HFFc6 (cell line): ENCODE data around the gene LRP2. TPM values are rescaled to one million over a fixed set of nuclear protein-coding genes. Genes with fewer than 3 reads are reported as not detected.

ENCODE experiments used
- DNase-seq: peaks from one replicate; pipeline ENCODE4 v3.0.0-alpha.2; 2018
- H3K27ac Mint-ChIP-seq: 2 replicates; pipeline ENCODE4 v1.8.0; 2020; ENCODE audit warnings: mild to moderate bottlenecking, mixed read lengths
- H3K27me3 Mint-ChIP-seq: 2 replicates; pipeline ENCODE4 v1.8.0; 2021; ENCODE audit warnings: mild to moderate bottlenecking, moderate library complexity, mixed read lengths; ENCODE audit not compliant: insufficient read depth
- H3K36me3 Mint-ChIP-seq: 2 replicates; pipeline ENCODE4 v1.8.0; 2021; ENCODE audit warnings: low read depth, mixed read lengths
- H3K4me1 Mint-ChIP-seq: 2 replicates; pipeline ENCODE4 v1.8.0; 2020; ENCODE audit warnings: low read depth, mixed read lengths
- H3K4me3 Mint-ChIP-seq: 2 replicates; pipeline ENCODE4 v1.8.0; 2020; ENCODE audit warnings: mild to moderate bottlenecking, moderate library complexity, mixed read lengths
- H3K9me3 Mint-ChIP-seq: 2 replicates; pipeline ENCODE4 v1.8.0; 2020; ENCODE audit warnings: mild to moderate bottlenecking, mixed read lengths
- total RNA-seq, 6 experiments: library from RNA; stranded (reverse); fragmentation: NEBNext Ultra II Directional; extraction: Animal tissue kit (Norgen Biotek cat#: 25700); gene quantifications; 2 replicates in 1 of 6; 3 replicates in 5 of 6; pipeline ENCODE4 v1.2.3, GENCODE V29; 2021
- TF ChIP-seq, protein P1 (sequence below): fragments of 200-600 bp; sonication (generic); IDR thresholded peaks from 2 replicates; pipeline ENCODE4 v1.5.0; 2021; ENCODE audit warnings: antibody characterized with exemption, mild to moderate bottlenecking

The LRP2 gene
- total RNA-seq, 6 experiments from 2014 or later, result not detected

- Mint-ChIP-seq H3K9me3 (no peaks in the 10 kb centered on the region), H3K4me1 (no peaks in the 10 kb centered on the region), H3K27me3 (peaks cover 2% of the 10 kb centered on the region), H3K36me3 (no peaks in the 10 kb centered on the region), H3K27ac (no peak overlapping the region), H3K4me3 (no peak overlapping the region)
- DNase-seq, result peak; percentile 19
- TF ChIP-seq, protein P1, sequence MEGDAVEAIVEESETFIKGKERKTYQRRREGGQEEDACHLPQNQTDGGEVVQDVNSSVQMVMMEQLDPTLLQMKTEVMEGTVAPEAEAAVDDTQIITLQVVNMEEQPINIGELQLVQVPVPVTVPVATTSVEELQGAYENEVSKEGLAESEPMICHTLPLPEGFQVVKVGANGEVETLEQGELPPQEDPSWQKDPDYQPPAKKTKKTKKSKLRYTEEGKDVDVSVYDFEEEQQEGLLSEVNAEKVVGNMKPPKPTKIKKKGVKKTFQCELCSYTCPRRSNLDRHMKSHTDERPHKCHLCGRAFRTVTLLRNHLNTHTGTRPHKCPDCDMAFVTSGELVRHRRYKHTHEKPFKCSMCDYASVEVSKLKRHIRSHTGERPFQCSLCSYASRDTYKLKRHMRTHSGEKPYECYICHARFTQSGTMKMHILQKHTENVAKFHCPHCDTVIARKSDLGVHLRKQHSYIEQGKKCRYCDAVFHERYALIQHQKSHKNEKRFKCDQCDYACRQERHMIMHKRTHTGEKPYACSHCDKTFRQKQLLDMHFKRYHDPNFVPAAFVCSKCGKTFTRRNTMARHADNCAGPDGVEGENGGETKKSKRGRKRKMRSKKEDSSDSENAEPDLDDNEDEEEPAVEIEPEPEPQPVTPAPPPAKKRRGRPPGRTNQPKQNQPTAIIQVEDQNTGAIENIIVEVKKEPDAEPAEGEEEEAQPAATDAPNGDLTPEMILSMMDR, result peak; percentile 94
Measured at GRCh38 chr2:169131587-169132512, 230.5 kb downstream of the LRP2 start.

GRCh38 chr2:169129703-169130243 lies 232.6 kb downstream of the LRP2 start:
- Mint-ChIP-seq H3K4me3 (no peak overlapping the region), H3K27ac (no peak overlapping the region), H3K36me3 (no peaks in the 10 kb centered on the region), H3K9me3 (no peaks in the 10 kb centered on the region), H3K4me1 (no peaks in the 10 kb centered on the region), H3K27me3 (peaks cover 2% of the 10 kb centered on the region; the same call in 1 of the 2 replicates)
- DNase-seq, result no peak
- TF ChIP-seq, protein P1, result no peak

DNA sequence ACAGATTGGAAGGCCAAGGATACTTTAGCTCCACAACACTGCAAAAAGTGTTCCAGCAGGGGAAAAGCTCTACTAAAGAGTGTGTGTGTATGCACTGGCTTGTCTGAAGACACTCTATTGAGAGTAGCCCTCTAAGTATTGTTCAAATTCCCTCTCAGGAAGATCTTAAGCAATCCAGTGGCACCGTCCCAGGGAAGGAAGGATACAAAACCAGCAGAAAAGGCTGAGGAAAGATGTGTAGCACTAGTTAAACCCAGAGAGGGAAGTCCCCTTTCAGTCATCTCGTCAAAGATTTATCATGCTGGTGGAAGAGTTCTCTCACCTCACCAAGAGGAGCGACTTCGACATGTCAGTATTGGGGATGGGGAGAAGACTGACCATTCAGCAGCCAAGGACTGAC lies 242.5 kb downstream of the LRP2 start:
- Mint-ChIP-seq H3K27ac (no peak overlapping the region), H3K4me1 (no peaks in the 10 kb centered on the region), H3K36me3 (no peaks in the 10 kb centered on the region), H3K4me3 (no peak overlapping the region), H3K27me3 (peaks cover 1% of the 10 kb centered on the region; the same call in 1 of the 2 replicates), H3K9me3 (no peaks in the 10 kb centered on the region)
- TF ChIP-seq, protein P1, result no peak
- no peak for DNase-seq

GRCh38 chr2:169119123-169119760 lies 243.1 kb downstream of the LRP2 start:
- Mint-ChIP-seq H3K36me3 (no peaks in the 10 kb centered on the region), H3K4me3 (no peak overlapping the region), H3K4me1 (no peaks in the 10 kb centered on the region), H3K9me3 (no peaks in the 10 kb centered on the region), H3K27ac (no peak overlapping the region), H3K27me3 (peaks cover 1% of the 10 kb centered on the region; the same call in 1 of the 2 replicates)
- TF ChIP-seq, protein P1, result no peak
- no peak for DNase-seq

GRCh38 chr2:169118060-169118459 lies 244.3 kb downstream of the LRP2 start:
- Mint-ChIP-seq H3K36me3 (no peaks in the 10 kb centered on the region), H3K27ac (no peak overlapping the region), H3K9me3 (no peaks in the 10 kb centered on the region), H3K4me1 (no peaks in the 10 kb centered on the region), H3K4me3 (no peak overlapping the region), H3K27me3 (peaks cover 1% of the 10 kb centered on the region; the same call in 1 of the 2 replicates)
- no peak for DNase-seq
- TF ChIP-seq, protein P1, result no peak
